H1 (cell line): ENCODE results near the gene SLC6A18. TPM values are rescaled to one million over a fixed set of nuclear protein-coding genes. Genes with fewer than 3 reads are reported as not detected.

ENCODE experiments used
- CTCF ChIA-PET: fragments of 300-600 bp; sonication (Branson Sonifier 250); formaldehyde crosslinking; loops from one replicate; lab custom pipeline; 2021; ENCODE audit not compliant: partially characterized antibody; lab: Charles Lee
- POLR2A ChIA-PET: fragments of 300-600 bp; sonication (Branson Sonifier 250); formaldehyde crosslinking; loops from one replicate; lab custom pipeline; 2021; ENCODE audit warnings: inconsistent platforms; ENCODE audit not compliant: partially characterized antibody; lab: Charles Lee
- DNase-seq, 2 experiments: peaks; one replicate each; pipeline versions ENCODE4 v3.0.0 to v3.0.0-alpha.2; 2010 to 2022; ENCODE audit warnings: low spot score in 2 of 2, low read depth in 1 of 2, mixed read lengths in 1 of 2
- FAIRE-seq: peaks from 2 replicates; lab custom pipeline; 2011; peaks lifted over from hg19 to GRCh38; lab: Jason Lieb, UNC
- H2AFZ ChIP-seq: 2 replicates; pipeline ENCODE4 v1.8.1; 2012; ENCODE audit warnings: low read length, inconsistent platforms
- H2AK5ac ChIP-seq: 2 replicates; pipeline ENCODE4 v1.6.1; 2013; ENCODE audit warnings: low read depth, low read length
- H2BK120ac ChIP-seq: replicated peaks from 2 replicates; pipeline ENCODE3; 2013; ENCODE audit warnings: low read depth, low read length, inconsistent platforms
- H2BK12ac ChIP-seq: 2 replicates; pipeline ENCODE4 v1.6.1; 2013; ENCODE audit warnings: low read depth, low read length
- H2BK15ac ChIP-seq: 2 replicates; pipeline ENCODE4 v1.6.1; 2013; ENCODE audit warnings: low read length
- H2BK20ac ChIP-seq: 2 replicates; pipeline ENCODE4 v1.6.1; 2013; ENCODE audit warnings: low read length
- H2BK5ac ChIP-seq: 2 replicates; pipeline ENCODE4 v1.6.1; 2013; ENCODE audit warnings: low read depth, low read length
- H3K14ac ChIP-seq: 2 replicates; pipeline ENCODE4 v1.6.1; 2013; ENCODE audit warnings: inconsistent platforms; ENCODE audit not compliant: insufficient read length
- H3K18ac ChIP-seq: 2 replicates; pipeline ENCODE4 v1.6.1; 2013; ENCODE audit warnings: low read length; ENCODE audit errors: extremely low read depth
- H3K23ac ChIP-seq: 2 replicates; pipeline ENCODE4 v1.6.1; 2013; ENCODE audit warnings: inconsistent platforms; ENCODE audit not compliant: insufficient read length
- H3K23me2 ChIP-seq: 2 replicates; pipeline ENCODE4 v1.6.1; 2013; ENCODE audit warnings: low read depth, low read length
- H3K27ac ChIP-seq: 2 replicates; pipeline ENCODE4 v1.6.1; 2011; ENCODE audit warnings: low read depth, low read length, inconsistent platforms
- H3K27me3 ChIP-seq, 4 experiments: replicated peaks in 1 of 4; 1 replicate in 1 of 4; 2 replicates in 3 of 4; pipeline versions ENCODE4 v1.6.1 to v1.8.1; 2011 to 2013; ENCODE audit warnings: low read length in 3 of 4, mild to moderate bottlenecking in 3 of 4, inconsistent platforms in 2 of 4, mixed read lengths in 2 of 4, moderate library complexity in 1 of 4; ENCODE audit not compliant: control insufficient read depth in 3 of 4, insufficient read depth in 3 of 4; ENCODE audit errors: extremely low read depth in 1 of 4
- H3K36me3 ChIP-seq, 4 experiments: 2 replicates each; pipeline versions ENCODE4 v1.6.1 to v1.8.1; 2011 to 2013; ENCODE audit warnings: mild to moderate bottlenecking in 4 of 4, low read length in 3 of 4, moderate library complexity in 2 of 4, control low read depth in 1 of 4, inconsistent platforms in 1 of 4; ENCODE audit not compliant: insufficient read depth in 4 of 4, control insufficient read depth in 2 of 4
- H3K4ac ChIP-seq: replicated peaks from 2 replicates; pipeline ENCODE3; 2013; ENCODE audit warnings: low read length, low read depth, mixed read lengths, inconsistent platforms; ENCODE audit not compliant: insufficient read length
- H3K4me1 ChIP-seq, 4 experiments: replicated peaks in 1 of 4; 1 replicate in 1 of 4; 2 replicates in 3 of 4; pipeline versions ENCODE4 v1.6.1 to v1.8.1; 2011 to 2013; ENCODE audit warnings: low read length in 3 of 4, inconsistent platforms in 2 of 4, mixed read lengths in 1 of 4; ENCODE audit not compliant: insufficient read depth in 4 of 4, control insufficient read depth in 3 of 4
- H3K4me2 ChIP-seq, 2 experiments: 2 replicates each; pipeline versions ENCODE4 v1.6.1 to v1.8.1; 2011 to 2013; ENCODE audit warnings: low read depth in 2 of 2, low read length in 2 of 2, control low read depth in 1 of 2, inconsistent platforms in 1 of 2, mild to moderate bottlenecking in 1 of 2; ENCODE audit not compliant: insufficient read depth in 1 of 2
- H3K4me3 ChIP-seq, 4 experiments: fragments of 200-600, 300-600 bp in 1 of 4; sonication (generic), shearing (Covaris generic), sonication (Bioruptor Twin) in 1 of 4; 2 replicates each; pipeline versions ENCODE4 v1.5.1 to v1.8.1; 2011 to 2016; ENCODE audit warnings: low read length in 4 of 4, low read depth in 3 of 4, control low read depth in 2 of 4, inconsistent platforms in 2 of 4, mild to moderate bottlenecking in 2 of 4, mixed read lengths in 1 of 4, moderate library complexity in 1 of 4; ENCODE audit not compliant: insufficient read depth in 2 of 4; ENCODE audit errors: extremely low read depth in 1 of 4
- H3K56ac ChIP-seq: replicated peaks from 2 replicates; pipeline ENCODE3; 2013; ENCODE audit warnings: low read depth, mild to moderate bottlenecking, mixed read lengths, low read length, inconsistent platforms; ENCODE audit not compliant: insufficient read length
- H3K79me1 ChIP-seq: 2 replicates; pipeline ENCODE4 v1.6.1; 2013; ENCODE audit warnings: low read depth, low read length, control low read depth
- H3K79me2 ChIP-seq, 2 experiments: 2 replicates each; pipeline versions ENCODE4 v1.6.1 to v1.8.1; 2012 to 2013; ENCODE audit warnings: low read length in 2 of 2, mild to moderate bottlenecking in 2 of 2, inconsistent platforms in 1 of 2; ENCODE audit not compliant: insufficient read depth in 2 of 2, control insufficient read depth in 1 of 2
- H3K9ac ChIP-seq, 4 experiments: replicated peaks in 1 of 4; 1 replicate in 1 of 4; 2 replicates in 3 of 4; pipeline versions ENCODE4 v1.6.1 to v1.8.1; 2011 to 2013; ENCODE audit warnings: low read depth in 3 of 4, low read length in 3 of 4, control low read depth in 2 of 4, mild to moderate bottlenecking in 2 of 4, moderate library complexity in 2 of 4, inconsistent platforms in 1 of 4; ENCODE audit errors: extremely low read depth in 1 of 4
- H3K9me3 ChIP-seq, 2 experiments: 2 replicates each; pipeline versions ENCODE4 v1.6.1 to v1.8.1; 2012 to 2013; ENCODE audit warnings: mild to moderate bottlenecking in 2 of 2, moderate library complexity in 2 of 2, control low read depth in 1 of 2, inconsistent platforms in 1 of 2, low read depth in 1 of 2, low read length in 1 of 2, mixed read lengths in 1 of 2; ENCODE audit not compliant: insufficient read depth in 2 of 2
- H4K20me1 ChIP-seq, 2 experiments: replicated peaks in 1 of 2; 2 replicates each; pipeline versions ENCODE3 to v1.8.1; 2011 to 2013; ENCODE audit warnings: inconsistent platforms in 2 of 2, low read length in 2 of 2, mild to moderate bottlenecking in 1 of 2; ENCODE audit not compliant: insufficient read depth in 2 of 2, control insufficient read depth in 1 of 2
- H4K5ac ChIP-seq: 2 replicates; pipeline ENCODE4 v1.6.1; 2013; ENCODE audit warnings: low read length, low read depth, mixed read lengths, inconsistent platforms; ENCODE audit not compliant: insufficient read length
- H4K8ac ChIP-seq: 2 replicates; pipeline ENCODE4 v1.8.0; 2013; ENCODE audit warnings: mild to moderate bottlenecking, moderate library complexity, low read length, inconsistent platforms; ENCODE audit not compliant: insufficient read depth; ENCODE audit errors: extremely low read depth
- H4K91ac ChIP-seq: replicated peaks from 2 replicates; pipeline ENCODE3; 2013; ENCODE audit warnings: low read length, mixed read lengths, inconsistent platforms; ENCODE audit not compliant: insufficient read length
- CTCF ChIP-seq, 3 experiments: IDR thresholded peaks; 1 replicate in 2 of 3; 2 replicates in 1 of 3; pipeline versions ENCODE4 v1.5.1 to v1.6.1; 2011; ENCODE audit warnings: low read length in 3 of 3, mild to moderate bottlenecking in 3 of 3, inconsistent platforms in 2 of 3, low read depth in 1 of 3, moderate library complexity in 1 of 3; ENCODE audit not compliant: insufficient read depth in 1 of 3; ENCODE audit errors: control extremely low read depth in 1 of 3
- RAD21 ChIP-seq, 2 experiments: IDR thresholded peaks in 1 of 2; conservative IDR thresholded peaks in 1 of 2; 2 replicates each; pipeline ENCODE4 v1.6.1; 2011; ENCODE audit warnings: low read depth in 2 of 2, low read length in 2 of 2, improper control_type of control experiment in 1 of 2, inconsistent platforms in 1 of 2, mild to moderate bottlenecking in 1 of 2, moderate library complexity in 1 of 2
- SRF ChIP-seq: IDR thresholded peaks from 2 replicates; pipeline ENCODE4 v1.6.1; 2011; ENCODE audit warnings: mild to moderate bottlenecking, low read depth, low read length, moderate library complexity
- WGBS, 2 experiments: shearing (Covaris generic) in 1 of 2; methylation state at CpG; one replicate each; pipeline versions ENCODE4 v1.1.6 to v1.1.7; 2013 to 2015; ENCODE audit warnings: low lambda C conversion rate in 2 of 2, mixed read lengths in 2 of 2, inconsistent platforms in 1 of 2, low coverage in 1 of 2, missing lambda C conversion rate in 1 of 2; ENCODE audit not compliant: insufficient replicate concordance in 2 of 2, insufficient coverage in 1 of 2, insufficient read length in 1 of 2; ENCODE audit errors: extremely low coverage in 1 of 2, missing lambda C conversion rate in 1 of 2; 5-methylcytosine and 5-hydroxymethylcytosine counted together
- polyA plus RNA-seq, 7 experiments: library from polyadenylated mRNA; depleted of rRNA in 3 of 7; stranded (reverse) in 5 of 7; unstranded in 2 of 7; fragments of >200 nt in 5 of 7; fragments of 200-250 nt in 2 of 7; gene quantifications; 1 replicate in 5 of 7; 2 replicates in 1 of 7; 4 replicates in 1 of 7; pipeline versions ENCODE4 v1.2.1 to v1.2.3, GENCODE V29; 2011 to 2013; ENCODE audit warnings: missing spikeins in 2 of 7, mixed read lengths in 2 of 7
- total RNA-seq: library from RNA; stranded (reverse); fragmentation: NEBNext Ultra II Directional; extraction: Animal tissue kit (Norgen Biotek cat#: 25700); gene quantifications from 2 replicates; pipeline ENCODE4 v1.2.1, GENCODE V29; 2021

Gene SLC6A18
- total and polyA plus RNA-seq, 2 of the 8 experiments (the other 6 are each of a cell fraction or from before 2014, with no cell fraction given): not detected

- H4K8ac ChIP-seq: no peak overlapping the region
- FAIRE-seq: no peak
- no peak overlapping the region for H3K56ac ChIP-seq
- H2AK5ac ChIP-seq: no peak overlapping the region
- no peak overlapping the region for H3K14ac ChIP-seq
- H3K9ac ChIP-seq: no peak overlapping the region
- no peak overlapping the region for H4K5ac ChIP-seq
- peaks cover 2% of the 10 kb centered on the region; the same call in 1 of the 2 replicates for H3K23me2 ChIP-seq
- peaks cover 7 to 11% of the 10 kb centered on the region in 2 experiments for H4K20me1 ChIP-seq
- CTCF ChIA-PET: no interaction called here
- TF ChIP-seq RAD21 (IDR thresholded peaks at IDR 0.05 in 1 of 2, conservative IDR thresholded peaks at IDR 0.05 in 1 of 2; ENCODE audit: low read depth in 2 of 2, low read length in 2 of 2) (peak; percentile 50 to 64), CTCF (IDR thresholded peaks at IDR 0.05; ENCODE audit: control extremely low read depth in 1 of 3, insufficient read depth in 1 of 3, low read depth in 1 of 3, low read length in 3 of 3) (peak in 2 of 3 experiments; percentile 27 to 39; a peak in 2 of 4 replicates), SRF (no peak)
- TF ChIP-seq, all 59 proteins: peak for 2
- Histone ChIP-seq H3K27ac (no peak overlapping the region), H3K4me1 (peaks cover 0 to 9% (median under 1%) of the 10 kb centered on the region in 4 experiments; a peak in 5 of 7 replicates), H3K4me2 (no peak overlapping the region), H2BK12ac (no peak overlapping the region), H3K36me3 (no peaks in the 10 kb centered on the region), H2BK120ac (no peak overlapping the region), H3K9me3 (no peaks in the 10 kb centered on the region), H3K4ac (no peak overlapping the region), H2BK20ac (no peak overlapping the region), H3K23ac (no peak overlapping the region), H3K79me1 (no peaks in the 10 kb centered on the region), H4K91ac (no peak overlapping the region), H2AFZ (no peak overlapping the region), H2BK5ac (no peak overlapping the region), H3K79me2 (no peaks in the 10 kb centered on the region), H3K18ac (no peak overlapping the region), H2BK15ac (no peak overlapping the region), H3K4me3 (no peak overlapping the region), H3K27me3 (no peaks in the 10 kb centered on the region; a peak in 1 of 7 replicates)
- WGBS, 2 experiments: 86% methylated on average over 7 of the region's 10 CpGs; no CpG with 5 or more reads in 1 of the 2 experiments
- DNase-seq: peak in 1 of 2 experiments; percentile 46
- POLR2A ChIA-PET: no interaction called here
Observed at GRCh38 chr5:1244976-1245375, 19.8 kb downstream of the SLC6A18 start.
